PC-9 (cell line): ENCODE measurements around the gene MMP7. TPM values are rescaled to one million over a fixed set of nuclear protein-coding genes. Genes with fewer than 3 reads are reported as not detected.

ENCODE experiments used
- Bru-seq: library from RNA; stranded (reverse); fragments of 400-500 nt; gene quantifications from one replicate; lab custom pipeline; 2021; lab: Mats Ljungman, UMichigan
- BruChase-seq, 2 experiments: library from RNA; stranded (reverse); fragments of 400-500 nt; gene quantifications; one replicate each; lab custom pipeline; 2021; lab: Mats Ljungman, UMichigan
- BruUV-seq: library from RNA; stranded (reverse); fragments of 400-500 nt; replicated peaks from 2 replicates; lab custom pipeline; 2021; lab: Mats Ljungman, UMichigan
- CTCF ChIA-PET: fragments of 300-600 bp; sonication (Branson Sonifier 250); formaldehyde crosslinking; loops from one replicate; lab custom pipeline; 2022; ENCODE audit warnings: antibody characterized with exemption; lab: Charles Lee
- POLR2A ChIA-PET: fragments of 300-600 bp; sonication (Branson Sonifier 250); formaldehyde crosslinking; loops from one replicate; lab custom pipeline; 2022; ENCODE audit warnings: antibody characterized with exemption; ENCODE audit not compliant: unreplicated experiment; lab: Charles Lee
- DNase-seq, 2 experiments: peaks; one replicate each; pipeline versions ENCODE4 v3.0.0 to v3.0.0-alpha.2; 2015 to 2022; ENCODE audit warnings: mixed read lengths in 1 of 2
- H2AFZ ChIP-seq: fragments of 200-600 bp; sonication (generic); 2 replicates; pipeline ENCODE4 v1.8.1; 2017; ENCODE audit warnings: antibody characterized with exemption
- H3F3A ChIP-seq: fragments of 200-600 bp; sonication (generic); 2 replicates; pipeline ENCODE4 v1.8.1; 2017; ENCODE audit warnings: antibody characterized with exemption, mild to moderate bottlenecking, low read depth; ENCODE audit not compliant: insufficient read depth
- H3K27ac ChIP-seq: fragments of 200-600 bp; sonication (generic); 2 replicates; pipeline ENCODE4 v1.6.1; 2016; ENCODE audit warnings: mixed run types
- H3K27me3 ChIP-seq: fragments of 200-600 bp; sonication (generic); 2 replicates; pipeline ENCODE4 v1.6.1; 2016; ENCODE audit warnings: low read depth, mixed run types; ENCODE audit not compliant: insufficient read depth
- H3K36me3 ChIP-seq: fragments of 200-600 bp; sonication (generic); 2 replicates; pipeline ENCODE4 v1.6.1; 2016; ENCODE audit warnings: low read depth, mixed run types
- H3K4me1 ChIP-seq: fragments of 200-600 bp; sonication (generic); replicated peaks from 2 replicates; pipeline ENCODE4 v1.6.1; 2016; ENCODE audit warnings: mixed run types; ENCODE audit not compliant: insufficient read depth
- H3K4me2 ChIP-seq: fragments of 200-600 bp; sonication (generic); 2 replicates; pipeline ENCODE4 v1.6.1; 2017; ENCODE audit warnings: mixed run types
- H3K4me3 ChIP-seq: fragments of 200-600 bp; sonication (generic); 2 replicates; pipeline ENCODE4 v1.6.1; 2016; ENCODE audit warnings: mixed run types
- H3K79me2 ChIP-seq: fragments of 200-600 bp; sonication (generic); 2 replicates; pipeline ENCODE4 v1.6.1; 2017; ENCODE audit warnings: low read depth, mixed run types
- H3K9me2 ChIP-seq: fragments of 200-600 bp; sonication (generic); 2 replicates; pipeline ENCODE4 v1.8.1; 2017; ENCODE audit warnings: mild to moderate bottlenecking; ENCODE audit not compliant: insufficient read depth
- H3K9me3 ChIP-seq: fragments of 200-600 bp; sonication (generic); 2 replicates; pipeline ENCODE4 v1.8.1; 2016; ENCODE audit warnings: low read depth; ENCODE audit not compliant: insufficient read depth
- H4K20me1 ChIP-seq: fragments of 200-600 bp; sonication (generic); 2 replicates; pipeline ENCODE4 v1.8.1; 2017; ENCODE audit not compliant: insufficient read depth
- EZH2 ChIP-seq: fragments of 200-600 bp; sonication (generic); IDR thresholded peaks from 2 replicates; pipeline ENCODE4 v1.8.0; 2017; ENCODE audit warnings: antibody characterized with exemption, low read depth
- intact Hi-C: fragments of 100-400 bp; cut with micrococcal nuclease; formaldehyde crosslinking; loops from one replicate; pipeline ENCODE4 v1.10.0; 2022; ENCODE audit not compliant: unreplicated experiment
- long read RNA-seq: library from polyadenylated mRNA; stranded (forward); transcript quantifications from one replicate; pipeline ENCODE4 v2.0.0, GENCODE V29; 2022
- total RNA-seq: library from RNA; stranded (reverse); gene quantifications from 2 replicates; pipeline ENCODE4 v1.2.3, GENCODE V29; 2021
- TF ChIP-seq, protein P1 (sequence below): fragments of 200-600 bp; sonication (generic); conservative IDR thresholded peaks from 2 replicates; pipeline ENCODE4 v1.6.1; 2017; ENCODE audit warnings: mixed run types, antibody characterized with exemption, mild to moderate bottlenecking, moderate library complexity

The MMP7 gene
- 1.1 and 1.3 TPM in 2 replicates for total RNA-seq
- Bru-seq, nascent RNA, result percentile 19 among the genes with signal in this experiment
- percentile 19 among the genes with signal in this experiment for BruChase-seq, experiment 1, labeled RNA remaining after a 2-hour chase
- BruChase-seq, experiment 2, labeled RNA remaining after a 6-hour chase, result percentile 20 among the genes with signal in this experiment
- long read RNA-seq, result 0 reads

DNA sequence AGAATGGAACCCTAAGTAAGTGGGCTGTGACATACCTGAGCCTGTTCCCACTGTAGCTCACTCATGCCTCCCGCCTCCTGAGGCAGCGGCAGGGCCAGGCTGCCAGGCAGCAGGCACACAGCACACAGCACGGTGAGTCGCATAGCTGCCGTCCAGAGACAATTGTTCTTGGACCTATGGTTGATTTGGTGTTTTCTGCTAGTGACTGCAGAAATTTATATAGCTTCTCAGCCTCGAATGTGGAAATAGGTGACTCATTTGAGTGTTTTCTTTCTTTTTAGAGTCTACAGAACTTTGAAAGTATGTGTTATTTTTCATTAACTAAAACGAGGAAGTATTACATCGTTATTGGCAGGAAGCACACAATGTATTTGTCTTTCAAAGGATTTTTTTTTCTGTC is at the start of gene MMP7:
TSS of gene MMP7 (minus strand) at position 190 of the 400 bp plus-strand sequence. CDS start at position 143, 47 bp downstream.
- Histone ChIP-seq H3K4me2 (no peak within 1 kb of the TSS), H3K27ac (no peak within 1 kb of the TSS; the same call in 1 of the 2 replicates), H3K4me1 (peaks cover 7% of the 10 kb centered on the region; the same call in 1 of the 2 replicates), H3K9me3 (no peaks in the 10 kb centered on the region), H2AFZ (peak within 1 kb of the TSS; percentile 66), H3K79me2 (no peaks in the 10 kb centered on the region), H3K27me3 (no peaks in the 10 kb centered on the region), H3F3A (peaks cover 5% of the 10 kb centered on the region; the same call in 1 of the 2 replicates), H4K20me1 (no peaks in the 10 kb centered on the region), H3K9me2 (no peaks in the 10 kb centered on the region), H3K36me3 (no peaks in the 10 kb centered on the region), H3K4me3 (no peak within 1 kb of the TSS)
- POLR2A ChIA-PET, result interaction anchor here (0.7 to 0.8 kb wide), 2 partner anchors 22 to 318 kb away, joined by 4 to 8 read pairs; no protein-coding TSS in a partner anchor
- no TSS peak for BruUV-seq
- intact Hi-C loops, result no loop called here
- no peak for TF ChIP-seq EZH2
- TF ChIP-seq, protein P1, sequence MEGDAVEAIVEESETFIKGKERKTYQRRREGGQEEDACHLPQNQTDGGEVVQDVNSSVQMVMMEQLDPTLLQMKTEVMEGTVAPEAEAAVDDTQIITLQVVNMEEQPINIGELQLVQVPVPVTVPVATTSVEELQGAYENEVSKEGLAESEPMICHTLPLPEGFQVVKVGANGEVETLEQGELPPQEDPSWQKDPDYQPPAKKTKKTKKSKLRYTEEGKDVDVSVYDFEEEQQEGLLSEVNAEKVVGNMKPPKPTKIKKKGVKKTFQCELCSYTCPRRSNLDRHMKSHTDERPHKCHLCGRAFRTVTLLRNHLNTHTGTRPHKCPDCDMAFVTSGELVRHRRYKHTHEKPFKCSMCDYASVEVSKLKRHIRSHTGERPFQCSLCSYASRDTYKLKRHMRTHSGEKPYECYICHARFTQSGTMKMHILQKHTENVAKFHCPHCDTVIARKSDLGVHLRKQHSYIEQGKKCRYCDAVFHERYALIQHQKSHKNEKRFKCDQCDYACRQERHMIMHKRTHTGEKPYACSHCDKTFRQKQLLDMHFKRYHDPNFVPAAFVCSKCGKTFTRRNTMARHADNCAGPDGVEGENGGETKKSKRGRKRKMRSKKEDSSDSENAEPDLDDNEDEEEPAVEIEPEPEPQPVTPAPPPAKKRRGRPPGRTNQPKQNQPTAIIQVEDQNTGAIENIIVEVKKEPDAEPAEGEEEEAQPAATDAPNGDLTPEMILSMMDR, result no peak
- DNase-seq, result peak; percentile 16 to 69
- CTCF ChIA-PET, result no interaction called here

- H3K4me2 ChIP-seq, result no peak overlapping the region
- H3K79me2 ChIP-seq, result no peaks in the 10 kb centered on the region
- no peak for DNase-seq
- no peaks in the 10 kb centered on the region for H4K20me1 ChIP-seq
- POLR2A ChIA-PET, result interaction anchor here (0.7 kb wide), 1 partner anchor 14 kb away, joined by 14 read pairs; no protein-coding TSS in a partner anchor
- CTCF ChIA-PET, result no interaction called here
- no peaks in the 10 kb centered on the region for H3K27me3 ChIP-seq
- peaks cover 9% of the 10 kb centered on the region for H3K4me1 ChIP-seq
- no peaks in the 10 kb centered on the region; the same call in 1 of the 2 replicates for H3K9me2 ChIP-seq
- TF ChIP-seq, protein P1, result no peak
- TF ChIP-seq EZH2, result no peak
- no peak overlapping the region for H3K4me3 ChIP-seq
- no peak overlapping the region for H3K27ac ChIP-seq
- H3K36me3 ChIP-seq, result no peaks in the 10 kb centered on the region
- intact Hi-C loops, result no loop called here
- no TSS peak for BruUV-seq
- no peaks in the 10 kb centered on the region for H3K9me3 ChIP-seq
- no peaks in the 10 kb centered on the region for H3F3A ChIP-seq
- no peak overlapping the region for H2AFZ ChIP-seq
Measured at GRCh38 chr11:102577723-102578122, 47.2 kb upstream of the MMP7 start.

GRCh38 chr11:102577182-102577581 is 46.6 kb upstream of the MMP7 start:
- H3K9me3 ChIP-seq, result 0 out of 2 replicates have a peak, but pooled peaks cover 3% of the 10 kb centered on the region
- H4K20me1 ChIP-seq, result no peaks in the 10 kb centered on the region
- H3K4me3 ChIP-seq, result no peak overlapping the region
- H3K4me1 ChIP-seq, result peaks cover 9% of the 10 kb centered on the region
- no peak overlapping the region for H3K4me2 ChIP-seq
- no peak for DNase-seq
- no peaks in the 10 kb centered on the region for H3K79me2 ChIP-seq
- no peaks in the 10 kb centered on the region for H3K36me3 ChIP-seq
- intact Hi-C loops, result no loop called here
- no TSS peak for BruUV-seq
- CTCF ChIA-PET, result no interaction called here
- POLR2A ChIA-PET, result no interaction called here
- H3K27ac ChIP-seq, result no peak overlapping the region
- H3F3A ChIP-seq, result no peaks in the 10 kb centered on the region
- no peak overlapping the region for H2AFZ ChIP-seq
- no peaks in the 10 kb centered on the region for H3K27me3 ChIP-seq
- no peaks in the 10 kb centered on the region; the same call in 1 of the 2 replicates for H3K9me2 ChIP-seq
- TF ChIP-seq EZH2, result no peak
- TF ChIP-seq, protein P1, result no peak
